ENCODE results near the gene TNFAIP8L3.

TNFAIP8L3 gene

DNA sequence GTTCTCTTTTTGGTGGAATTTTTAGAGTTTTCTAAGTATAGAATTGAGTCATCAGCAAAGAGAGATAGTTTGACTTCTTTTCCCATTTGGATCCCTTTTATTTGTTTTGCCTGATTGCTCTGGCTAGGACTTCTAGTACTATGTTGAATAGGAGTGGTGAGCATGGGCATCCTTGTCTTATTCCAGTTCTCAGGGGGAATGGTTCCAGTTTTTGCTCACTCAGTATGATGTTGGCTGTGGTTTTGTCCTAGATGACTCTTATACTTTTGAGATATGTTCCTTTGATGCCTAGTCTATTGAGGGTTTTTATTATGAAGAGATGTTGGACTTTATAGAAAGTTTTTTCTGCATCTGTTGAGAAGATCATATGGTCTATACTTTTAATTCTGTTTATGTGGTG, 72.5 kb downstream of the TNFAIP8L3 start:
- Histone ChIP-seq H2AFZ (ENCODE audit: low read depth, low read length) (no peak overlapping the region), H3K4me3 (ENCODE audit: low read depth in 1 of 2, low read length in 2 of 2) (no peak overlapping the region), H3K4me2 (ENCODE audit: insufficient read depth, low read length) (no peak overlapping the region), H3K27ac (ENCODE audit: low read length) (no peak overlapping the region), H3K36me3 (ENCODE audit: insufficient read depth, low read length) (no peaks in the 10 kb centered on the region), H4K20me1 (ENCODE audit: insufficient read depth, low read length) (no peaks in the 10 kb centered on the region), H3K27me3 (ENCODE audit: insufficient read depth, low read length, poor library complexity) (no peaks in the 10 kb centered on the region), H3K9me3 (ENCODE audit: insufficient read depth, low read length, severe bottlenecking) (no peaks in the 10 kb centered on the region), H3K79me2 (ENCODE audit: insufficient read depth, low read length) (no peaks in the 10 kb centered on the region), H3K4me1 (ENCODE audit: insufficient read depth, low read length) (no peaks in the 10 kb centered on the region), H3K9ac (ENCODE audit: low read depth, low read length) (no peak overlapping the region)
- ATAC-seq (ENCODE audit: insufficient read depth, low read depth) (no peak), DNase-seq (no peak)
- TF ChIP-seq, protein P1, sequence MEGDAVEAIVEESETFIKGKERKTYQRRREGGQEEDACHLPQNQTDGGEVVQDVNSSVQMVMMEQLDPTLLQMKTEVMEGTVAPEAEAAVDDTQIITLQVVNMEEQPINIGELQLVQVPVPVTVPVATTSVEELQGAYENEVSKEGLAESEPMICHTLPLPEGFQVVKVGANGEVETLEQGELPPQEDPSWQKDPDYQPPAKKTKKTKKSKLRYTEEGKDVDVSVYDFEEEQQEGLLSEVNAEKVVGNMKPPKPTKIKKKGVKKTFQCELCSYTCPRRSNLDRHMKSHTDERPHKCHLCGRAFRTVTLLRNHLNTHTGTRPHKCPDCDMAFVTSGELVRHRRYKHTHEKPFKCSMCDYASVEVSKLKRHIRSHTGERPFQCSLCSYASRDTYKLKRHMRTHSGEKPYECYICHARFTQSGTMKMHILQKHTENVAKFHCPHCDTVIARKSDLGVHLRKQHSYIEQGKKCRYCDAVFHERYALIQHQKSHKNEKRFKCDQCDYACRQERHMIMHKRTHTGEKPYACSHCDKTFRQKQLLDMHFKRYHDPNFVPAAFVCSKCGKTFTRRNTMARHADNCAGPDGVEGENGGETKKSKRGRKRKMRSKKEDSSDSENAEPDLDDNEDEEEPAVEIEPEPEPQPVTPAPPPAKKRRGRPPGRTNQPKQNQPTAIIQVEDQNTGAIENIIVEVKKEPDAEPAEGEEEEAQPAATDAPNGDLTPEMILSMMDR (IDR thresholded peaks at IDR 0.05; ENCODE audit: borderline replicate concordance, extremely low read depth, low read length, poor library complexity, severe bottlenecking) = no peak
- no peak for TF ChIP-seq EZH2 (IDR thresholded peaks at IDR 0.05; ENCODE audit: borderline replicate concordance, low read depth, low read length, severe bottlenecking)

DNA sequence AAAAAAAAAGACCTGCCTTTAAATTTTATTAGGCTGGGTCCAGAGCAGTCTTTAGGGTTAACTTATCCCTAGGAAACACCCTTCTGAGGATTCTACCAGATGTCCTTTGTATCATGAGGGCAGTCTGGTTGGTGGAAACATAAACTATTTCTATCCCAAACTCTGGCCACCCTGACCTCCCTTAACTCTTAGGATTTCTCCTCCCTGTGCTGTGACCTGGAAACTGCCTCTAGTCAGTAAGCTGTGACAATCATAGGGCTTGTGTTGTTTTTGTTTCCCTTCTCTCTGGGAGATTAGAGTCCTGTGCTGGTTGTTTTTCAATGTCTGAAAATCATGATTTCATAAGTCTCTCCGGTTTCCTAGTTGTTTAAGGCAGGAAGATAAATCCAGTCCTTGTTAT, 78.1 kb downstream of the TNFAIP8L3 start:
- Histone ChIP-seq H3K27ac (ENCODE audit: low read length) (no peak overlapping the region), H3K4me1 (ENCODE audit: insufficient read depth, low read length) (no peaks in the 10 kb centered on the region), H3K9ac (ENCODE audit: low read depth, low read length) (no peak overlapping the region), H3K4me2 (ENCODE audit: insufficient read depth, low read length) (no peak overlapping the region), H3K36me3 (ENCODE audit: insufficient read depth, low read length) (no peaks in the 10 kb centered on the region), H3K79me2 (ENCODE audit: insufficient read depth, low read length) (no peaks in the 10 kb centered on the region), H3K9me3 (ENCODE audit: insufficient read depth, low read length, severe bottlenecking) (no peaks in the 10 kb centered on the region), H2AFZ (ENCODE audit: low read depth, low read length) (no peak overlapping the region), H4K20me1 (ENCODE audit: insufficient read depth, low read length) (no peaks in the 10 kb centered on the region), H3K27me3 (ENCODE audit: insufficient read depth, low read length, poor library complexity) (no peaks in the 10 kb centered on the region), H3K4me3 (ENCODE audit: low read depth in 1 of 2, low read length in 2 of 2) (no peak overlapping the region)
- TF ChIP-seq, protein P1 (IDR thresholded peaks at IDR 0.05; ENCODE audit: borderline replicate concordance, extremely low read depth, low read length, poor library complexity, severe bottlenecking) = no peak
- no peak for TF ChIP-seq EZH2 (IDR thresholded peaks at IDR 0.05; ENCODE audit: borderline replicate concordance, low read depth, low read length, severe bottlenecking)
- DNase-seq (no peak), ATAC-seq (ENCODE audit: insufficient read depth, low read depth) (no peak)

DNA sequence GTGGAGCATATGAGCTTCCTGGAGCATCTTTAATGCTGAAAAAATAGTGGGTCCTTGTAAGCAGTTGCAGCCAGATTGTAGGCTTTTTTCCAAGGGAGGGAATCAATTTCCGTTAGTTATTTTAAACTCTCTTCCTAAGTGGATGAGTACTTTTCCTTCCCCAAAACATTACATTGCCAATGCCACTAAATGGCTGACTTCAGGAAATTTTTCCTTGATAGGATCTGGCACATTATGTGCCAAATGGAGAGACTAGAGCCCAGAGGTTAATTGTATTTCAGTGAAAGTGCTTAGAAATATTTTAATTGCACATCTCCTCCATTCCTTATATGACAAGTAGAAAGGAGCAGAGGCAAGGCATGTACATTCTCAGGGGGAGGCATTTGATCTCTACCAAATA, 83.5 kb downstream of the TNFAIP8L3 start:
- no peak for ATAC-seq (ENCODE audit: insufficient read depth, low read depth)
- no peak overlapping the region for H3K9ac ChIP-seq (ENCODE audit: low read depth, low read length)
- TF ChIP-seq, protein P1 (IDR thresholded peaks at IDR 0.05; ENCODE audit: borderline replicate concordance, extremely low read depth, low read length, poor library complexity, severe bottlenecking) = no peak
- TF ChIP-seq EZH2 (IDR thresholded peaks at IDR 0.05; ENCODE audit: borderline replicate concordance, low read depth, low read length, severe bottlenecking) = no peak

More for the DNA sequence above, 83.5 kb downstream of the TNFAIP8L3 start:
- no peaks in the 10 kb centered on the region for H3K9me3 ChIP-seq (ENCODE audit: insufficient read depth, low read length, severe bottlenecking)
- no peaks in the 10 kb centered on the region for H3K4me1 ChIP-seq (ENCODE audit: insufficient read depth, low read length)
- no peak for DNase-seq
- no peak overlapping the region for H3K27ac ChIP-seq (ENCODE audit: low read length)
- peaks cover 3% of the 10 kb centered on the region; the same call in 1 of the 2 replicates for H3K36me3 ChIP-seq (ENCODE audit: insufficient read depth, low read length)
- no peaks in the 10 kb centered on the region for H3K79me2 ChIP-seq (ENCODE audit: insufficient read depth, low read length)
- no peak overlapping the region for H3K4me2 ChIP-seq (ENCODE audit: insufficient read depth, low read length)
- no peaks in the 10 kb centered on the region for H3K27me3 ChIP-seq (ENCODE audit: insufficient read depth, low read length, poor library complexity)
- no peak overlapping the region for H3K4me3 ChIP-seq (ENCODE audit: low read depth in 1 of 2, low read length in 2 of 2)
- H4K20me1 ChIP-seq (ENCODE audit: insufficient read depth, low read length) = no peaks in the 10 kb centered on the region
- no peak overlapping the region for H2AFZ ChIP-seq (ENCODE audit: low read depth, low read length)
